GM10266 (cell line): ENCODE measurements around the gene FRMD4A.

ENCODE experiments used
- DNase-seq: peaks from one replicate; pipeline ENCODE4 v3.0.0; 2012; ENCODE audit errors: extremely low spot score
- CTCF ChIP-seq: IDR thresholded peaks from 2 replicates; pipeline ENCODE4 v1.5.1; 2012; ENCODE audit warnings: mild to moderate bottlenecking, low read depth; ENCODE audit not compliant: control insufficient read depth, insufficient read depth; ENCODE audit errors: missing control alignments

Gene FRMD4A

DNA sequence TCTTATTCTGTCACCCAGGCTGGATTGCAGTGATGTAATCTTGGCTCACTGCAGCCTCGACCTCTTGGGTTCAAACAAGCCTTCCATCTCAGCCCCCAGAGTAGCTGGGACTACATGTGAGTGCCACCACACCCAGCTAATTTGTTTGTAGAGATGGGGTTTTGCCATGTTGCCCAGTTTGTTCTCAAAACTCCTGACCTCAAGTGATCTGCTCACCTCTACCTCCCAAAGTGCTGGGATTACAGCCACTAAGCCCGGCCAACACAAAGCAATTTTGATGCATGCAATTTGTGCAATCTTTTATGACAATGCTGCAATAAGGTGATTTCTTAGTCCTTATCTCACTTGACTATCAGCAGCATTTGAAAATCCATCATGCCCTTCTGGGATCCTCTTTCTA lies 333.1 kb downstream of the FRMD4A start:
- no peak for TF ChIP-seq CTCF
- DNase-seq: no peak

DNA sequence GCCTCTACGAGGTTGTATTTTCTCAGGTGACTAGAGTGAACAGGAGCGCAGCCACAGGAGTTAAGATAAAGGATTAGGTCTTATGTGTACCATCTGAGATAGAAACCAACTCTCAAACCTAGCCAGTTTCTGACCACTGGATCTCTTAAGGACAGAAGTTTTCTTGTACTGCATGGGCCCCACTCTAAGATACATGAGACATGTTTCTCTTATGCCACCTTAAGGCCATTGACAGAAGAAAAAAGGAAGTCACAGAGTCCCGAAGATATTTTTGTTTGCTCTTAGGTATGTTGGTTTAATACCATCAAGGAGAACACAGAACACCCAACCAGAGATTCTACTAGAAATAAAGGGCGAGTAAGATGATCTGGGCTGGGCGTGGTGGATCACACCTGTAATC lies 335.8 kb downstream of the FRMD4A start:
- TF ChIP-seq CTCF: no peak
- no peak for DNase-seq

DNA sequence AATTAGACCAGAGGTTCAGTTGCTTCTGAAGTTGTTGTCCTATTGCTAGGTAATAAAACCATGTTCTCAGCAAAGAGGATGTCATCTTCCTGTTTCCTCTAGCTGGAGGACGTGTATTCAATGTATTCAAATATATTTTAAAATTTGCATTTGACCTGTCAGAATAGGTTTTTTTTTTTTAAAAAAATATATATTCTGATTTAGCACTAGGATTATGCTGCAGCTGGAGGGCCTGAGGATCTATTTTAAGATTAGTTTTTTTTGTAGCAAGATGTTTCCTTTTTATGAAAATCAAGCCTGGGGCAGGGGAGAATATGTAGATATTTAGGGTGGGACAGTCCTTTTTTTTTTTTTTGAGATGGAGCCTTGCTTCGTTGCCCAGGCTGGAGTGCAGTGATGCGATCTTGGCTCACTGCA lies 337.0 kb downstream of the FRMD4A start:
- DNase-seq: no peak
- TF ChIP-seq CTCF: no peak

DNA sequence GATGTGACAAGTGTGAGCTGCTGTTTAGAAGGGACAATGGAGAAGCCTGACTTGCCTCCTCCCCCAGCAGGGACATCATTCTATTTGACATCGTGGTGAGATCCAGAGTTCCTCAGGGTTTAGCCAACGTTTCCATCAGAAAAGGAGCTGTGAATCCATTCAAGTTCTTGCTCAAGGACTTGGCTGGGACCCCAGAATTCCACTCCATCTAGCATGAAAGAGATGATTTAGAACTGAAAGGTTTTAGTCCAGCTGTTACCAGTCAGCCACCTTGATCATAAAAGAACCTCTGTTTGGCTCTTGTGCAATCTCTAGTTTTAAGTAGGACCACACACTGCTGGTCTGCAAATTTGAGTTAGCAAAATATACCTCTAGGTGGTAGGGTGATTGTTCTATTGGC lies 337.6 kb downstream of the FRMD4A start:
- DNase-seq: no peak

DNA sequence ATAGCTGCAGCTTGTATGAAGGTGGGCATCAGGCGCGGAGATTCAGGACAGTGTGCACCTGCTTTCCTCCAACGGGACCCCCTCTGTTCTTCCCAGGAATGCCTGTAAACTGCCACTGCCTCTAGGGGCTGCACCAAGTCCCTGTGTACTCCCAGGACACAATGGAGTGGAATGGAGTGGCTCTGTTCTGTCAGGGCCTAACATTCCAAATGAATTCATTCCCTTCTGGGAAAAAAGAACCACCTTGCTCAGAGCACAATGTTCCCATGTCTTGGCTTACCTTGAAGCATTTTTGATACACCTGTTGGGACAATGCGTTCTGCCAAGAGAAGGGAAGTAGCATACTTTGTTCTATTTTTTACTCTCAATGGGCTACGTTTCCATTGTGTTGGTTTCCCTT lies 339.4 kb downstream of the FRMD4A start:
- DNase-seq: no peak
- TF ChIP-seq CTCF: no peak

More for the DNA sequence above, 337.6 kb downstream of the FRMD4A start:
- no peak for TF ChIP-seq CTCF

GRCh38 chr10:13990946-13991345 lies 339.8 kb downstream of the FRMD4A start:
- DNase-seq: no peak

DNA sequence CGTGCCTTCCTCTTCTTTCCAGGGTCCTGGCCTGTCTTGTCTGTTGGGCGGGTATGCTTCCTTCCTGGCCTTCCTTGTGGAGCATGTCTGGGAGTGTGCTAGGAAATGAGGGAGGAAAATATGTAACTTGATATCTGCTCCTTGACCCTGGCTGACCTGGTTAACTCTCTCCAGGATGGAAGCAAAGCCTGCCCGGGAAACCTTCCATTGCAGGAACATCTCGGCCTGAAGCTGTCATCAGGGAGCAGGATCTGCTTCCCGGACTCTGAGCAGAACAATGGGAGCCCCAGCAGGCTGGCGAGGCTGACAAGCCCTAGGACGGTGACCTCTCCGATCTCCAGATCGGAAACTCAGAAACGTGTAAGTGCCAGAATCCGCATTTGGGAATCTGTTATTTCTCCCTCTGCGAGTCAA lies 340.3 kb downstream of the FRMD4A start:
- TF ChIP-seq CTCF: no peak
- no peak for DNase-seq

More at GRCh38 chr10:13990946-13991345, 339.8 kb downstream of the FRMD4A start:
- TF ChIP-seq CTCF: no peak

DNA sequence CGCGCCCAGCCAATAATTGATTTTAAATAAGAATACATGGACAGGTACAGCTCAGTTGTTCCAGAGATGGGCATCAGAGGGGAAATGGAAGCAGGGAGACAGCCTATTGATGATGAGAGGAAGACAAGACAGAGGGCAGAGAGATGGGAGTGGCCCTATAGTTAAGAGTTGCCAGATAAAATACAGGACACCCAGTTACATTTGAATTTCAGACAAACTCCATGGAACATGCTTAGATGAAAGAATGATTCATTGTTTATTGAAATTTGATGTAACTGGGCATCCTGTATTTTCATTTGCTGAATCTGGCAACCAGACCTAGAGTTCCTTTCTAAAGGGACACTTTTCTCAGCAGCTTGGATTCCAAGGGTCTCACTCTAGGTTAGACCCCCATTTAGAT lies 341.1 kb downstream of the FRMD4A start:
- no peak for DNase-seq

More for the DNA sequence above, 341.1 kb downstream of the FRMD4A start:
- TF ChIP-seq CTCF: no peak
